ENCODE data around the gene DKKL1.

The DKKL1 gene

GRCh38 chr19:49374665-49375434 is 11.2 kb downstream of the DKKL1 start:
- no peak overlapping the region for H3K4me3 ChIP-seq (ENCODE audit: control insufficient read depth, low read depth, low read length)
- TF ChIP-seq CTCF (IDR thresholded peaks at IDR 0.05; ENCODE audit: control insufficient read depth, insufficient read depth, low read depth, low read length, missing control alignments): no peak
- no peak for DNase-seq (ENCODE audit: low read depth)

- no peak for TF ChIP-seq CTCF (IDR thresholded peaks at IDR 0.05; ENCODE audit: control insufficient read depth, insufficient read depth, low read depth, low read length, missing control alignments)
- no peak overlapping the region for H3K4me3 ChIP-seq (ENCODE audit: control insufficient read depth, low read depth, low read length)
- no peak for DNase-seq (ENCODE audit: low read depth)
These were observed 14.8 kb downstream of the DKKL1 start for GRCh38 chr19:49378512-49378911.

GRCh38 chr19:49380391-49380790 is 16.7 kb downstream of the DKKL1 start:
- DNase-seq (ENCODE audit: low read depth): no peak
- no peak overlapping the region for H3K4me3 ChIP-seq (ENCODE audit: control insufficient read depth, low read depth, low read length)
- TF ChIP-seq CTCF (IDR thresholded peaks at IDR 0.05; ENCODE audit: control insufficient read depth, insufficient read depth, low read depth, low read length, missing control alignments): no peak

GRCh38 chr19:49382639-49383038 is 19.0 kb downstream of the DKKL1 start:
- no peak overlapping the region for H3K4me3 ChIP-seq (ENCODE audit: control insufficient read depth, low read depth, low read length)
- TF ChIP-seq CTCF (IDR thresholded peaks at IDR 0.05; ENCODE audit: control insufficient read depth, insufficient read depth, low read depth, low read length, missing control alignments): no peak
- DNase-seq (ENCODE audit: low read depth): no peak

GRCh38 chr19:49383599-49383998 is 19.9 kb downstream of the DKKL1 start:
- no peak for DNase-seq (ENCODE audit: low read depth)
- no peak overlapping the region for H3K4me3 ChIP-seq (ENCODE audit: control insufficient read depth, low read depth, low read length)
- no peak for TF ChIP-seq CTCF (IDR thresholded peaks at IDR 0.05; ENCODE audit: control insufficient read depth, insufficient read depth, low read depth, low read length, missing control alignments)

- H3K4me3 ChIP-seq (ENCODE audit: control insufficient read depth, low read depth, low read length): no peak within 1 kb of the TSS
- DNase-seq (ENCODE audit: low read depth): no peak
- TF ChIP-seq CTCF (IDR thresholded peaks at IDR 0.05; ENCODE audit: control insufficient read depth, insufficient read depth, low read depth, low read length, missing control alignments): no peak
These were observed 24.3 kb downstream of the DKKL1 start, which contains the start of gene KASH5 for GRCh38 chr19:49387936-49388372. KASH5 (plus strand) TSS chr19:49388249; CDS start chr19:49390884, 2,635 bp downstream.
